Measurements from ENCODE around the gene TOM1L1.

Gene TOM1L1

DNA sequence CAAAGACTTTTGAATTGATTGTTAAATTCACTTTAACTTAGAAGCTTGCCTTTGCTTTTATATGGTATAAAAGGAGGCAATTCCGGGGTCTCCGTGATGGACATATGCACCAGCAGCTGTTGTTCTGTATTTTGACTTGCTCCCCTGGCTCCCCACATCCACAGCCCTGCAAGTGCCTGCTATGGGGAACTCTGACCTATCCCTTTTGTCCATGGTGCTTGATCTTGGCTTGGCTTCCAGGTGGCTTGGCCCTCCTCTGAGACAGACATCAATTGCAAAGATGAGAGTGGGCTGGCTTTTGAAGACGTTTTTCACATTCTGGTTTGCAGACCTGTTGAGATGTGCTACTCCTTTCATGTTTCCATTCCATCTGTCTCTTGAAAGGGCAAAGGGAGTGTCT lies 26.9 kb downstream of the TOM1L1 start:
- no peak for DNase-seq (ENCODE audit: extremely low read depth, low read depth)
- TF ChIP-seq, protein P1, sequence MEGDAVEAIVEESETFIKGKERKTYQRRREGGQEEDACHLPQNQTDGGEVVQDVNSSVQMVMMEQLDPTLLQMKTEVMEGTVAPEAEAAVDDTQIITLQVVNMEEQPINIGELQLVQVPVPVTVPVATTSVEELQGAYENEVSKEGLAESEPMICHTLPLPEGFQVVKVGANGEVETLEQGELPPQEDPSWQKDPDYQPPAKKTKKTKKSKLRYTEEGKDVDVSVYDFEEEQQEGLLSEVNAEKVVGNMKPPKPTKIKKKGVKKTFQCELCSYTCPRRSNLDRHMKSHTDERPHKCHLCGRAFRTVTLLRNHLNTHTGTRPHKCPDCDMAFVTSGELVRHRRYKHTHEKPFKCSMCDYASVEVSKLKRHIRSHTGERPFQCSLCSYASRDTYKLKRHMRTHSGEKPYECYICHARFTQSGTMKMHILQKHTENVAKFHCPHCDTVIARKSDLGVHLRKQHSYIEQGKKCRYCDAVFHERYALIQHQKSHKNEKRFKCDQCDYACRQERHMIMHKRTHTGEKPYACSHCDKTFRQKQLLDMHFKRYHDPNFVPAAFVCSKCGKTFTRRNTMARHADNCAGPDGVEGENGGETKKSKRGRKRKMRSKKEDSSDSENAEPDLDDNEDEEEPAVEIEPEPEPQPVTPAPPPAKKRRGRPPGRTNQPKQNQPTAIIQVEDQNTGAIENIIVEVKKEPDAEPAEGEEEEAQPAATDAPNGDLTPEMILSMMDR (IDR thresholded peaks at IDR 0.05; ENCODE audit: low read depth, low read length), result no peak

DNA sequence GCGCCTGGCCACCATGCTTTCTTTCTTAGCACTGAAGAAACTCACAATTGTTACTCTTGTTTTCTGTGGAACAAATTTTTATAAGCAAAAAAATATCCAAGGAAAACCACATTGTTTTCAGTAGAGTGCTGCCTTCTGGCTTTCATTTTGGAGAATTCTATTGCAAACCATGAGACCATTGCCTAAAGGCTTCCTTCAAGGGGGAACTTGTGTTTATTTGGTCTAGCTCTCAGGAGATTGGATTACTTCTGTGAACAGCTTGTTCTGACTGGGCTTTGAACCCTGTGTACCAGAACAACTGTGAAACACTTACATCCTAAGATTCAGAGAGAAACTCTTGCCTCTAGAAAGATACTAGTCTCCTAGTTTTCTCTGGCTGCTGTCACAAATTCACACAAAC lies 32.1 kb downstream of the TOM1L1 start:
- DNase-seq (ENCODE audit: extremely low read depth, low read depth), result peak; percentile 32
- TF ChIP-seq, protein P1 (IDR thresholded peaks at IDR 0.05; ENCODE audit: low read depth, low read length), result no peak

DNA sequence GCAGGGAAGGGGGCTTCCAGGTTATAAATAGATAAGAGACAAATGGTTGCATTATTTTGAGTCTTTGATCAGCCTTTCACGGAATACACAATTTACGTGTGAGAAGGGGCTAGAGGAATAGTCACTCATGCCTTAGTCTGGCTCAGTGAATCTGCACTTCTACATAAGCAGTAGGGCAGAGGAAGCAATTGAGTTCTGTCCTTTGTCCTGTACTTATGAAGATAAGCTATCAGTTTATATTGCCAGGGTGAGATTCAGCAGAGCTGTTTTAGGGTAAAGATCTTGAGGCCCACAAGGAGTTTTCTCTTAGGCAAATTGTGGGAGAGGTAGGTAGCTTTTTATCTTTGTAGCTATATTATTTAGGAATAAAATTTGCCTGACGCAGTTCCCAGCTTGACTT lies 33.3 kb downstream of the TOM1L1 start:
- no peak for DNase-seq (ENCODE audit: extremely low read depth, low read depth)
- TF ChIP-seq, protein P1 (IDR thresholded peaks at IDR 0.05; ENCODE audit: low read depth, low read length), result no peak

DNA sequence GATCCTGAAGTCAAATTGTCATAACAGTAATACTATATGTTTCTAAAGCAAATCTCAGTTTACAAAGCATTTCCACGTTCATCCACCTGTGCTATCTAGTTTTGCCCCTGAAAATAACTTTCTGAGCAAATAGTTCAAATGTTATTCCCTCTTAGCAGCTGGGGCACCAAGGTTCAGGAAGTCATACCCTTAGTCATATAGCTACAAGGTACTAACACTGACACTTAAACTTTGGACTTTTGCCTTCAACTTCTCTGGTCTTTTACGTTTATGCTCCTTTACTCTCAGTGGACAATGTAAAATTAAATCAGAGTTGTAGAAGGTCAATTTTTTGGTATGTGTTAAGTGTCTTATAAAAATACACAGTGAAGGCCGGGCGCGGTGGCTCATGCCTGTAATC lies 34.8 kb downstream of the TOM1L1 start:
- no peak for DNase-seq (ENCODE audit: extremely low read depth, low read depth)
- TF ChIP-seq, protein P1 (IDR thresholded peaks at IDR 0.05; ENCODE audit: low read depth, low read length), result no peak

DNA sequence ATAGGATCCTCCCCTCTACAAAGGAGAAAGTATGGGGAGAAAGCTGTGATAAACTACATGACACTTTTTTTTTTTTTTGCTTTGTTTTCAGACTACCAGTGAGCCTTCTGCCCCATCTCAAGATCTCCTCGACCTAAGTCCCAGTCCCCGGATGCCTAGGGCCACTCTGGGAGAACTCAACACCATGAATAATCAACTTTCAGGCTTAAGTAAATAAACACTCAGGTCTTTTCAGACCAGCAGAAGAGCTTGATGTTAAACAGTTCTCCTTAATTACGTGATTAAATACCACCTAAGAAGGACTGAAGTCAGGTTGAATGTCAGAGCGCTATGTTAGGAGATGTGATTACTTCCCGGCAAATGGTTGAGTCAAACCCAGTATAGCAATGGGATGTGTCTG lies 36.4 kb downstream of the TOM1L1 start:
- DNase-seq (ENCODE audit: extremely low read depth, low read depth), result no peak
- TF ChIP-seq, protein P1 (IDR thresholded peaks at IDR 0.05; ENCODE audit: low read depth, low read length), result no peak

DNA sequence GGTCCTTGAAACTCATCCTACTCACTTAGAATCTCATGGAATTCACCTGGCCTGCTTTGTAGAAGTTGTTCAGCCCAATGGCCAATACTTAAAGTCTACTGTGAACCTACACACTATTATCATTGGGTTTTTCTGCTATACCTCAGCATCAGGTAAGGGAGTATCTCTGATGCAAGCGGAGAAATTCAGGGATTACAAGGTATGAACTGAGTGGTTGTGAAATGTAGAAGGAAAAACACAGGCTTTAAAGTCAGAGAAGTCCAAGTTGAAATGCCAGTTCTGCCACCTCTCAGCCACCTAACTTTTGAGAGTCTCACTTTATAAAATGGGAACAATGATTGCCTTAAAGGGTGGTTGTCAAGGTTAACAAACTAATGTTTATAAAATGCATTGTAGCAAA lies 36.8 kb downstream of the TOM1L1 start:
- no peak for DNase-seq (ENCODE audit: extremely low read depth, low read depth)
- TF ChIP-seq, protein P1 (IDR thresholded peaks at IDR 0.05; ENCODE audit: low read depth, low read length), result no peak

DNA sequence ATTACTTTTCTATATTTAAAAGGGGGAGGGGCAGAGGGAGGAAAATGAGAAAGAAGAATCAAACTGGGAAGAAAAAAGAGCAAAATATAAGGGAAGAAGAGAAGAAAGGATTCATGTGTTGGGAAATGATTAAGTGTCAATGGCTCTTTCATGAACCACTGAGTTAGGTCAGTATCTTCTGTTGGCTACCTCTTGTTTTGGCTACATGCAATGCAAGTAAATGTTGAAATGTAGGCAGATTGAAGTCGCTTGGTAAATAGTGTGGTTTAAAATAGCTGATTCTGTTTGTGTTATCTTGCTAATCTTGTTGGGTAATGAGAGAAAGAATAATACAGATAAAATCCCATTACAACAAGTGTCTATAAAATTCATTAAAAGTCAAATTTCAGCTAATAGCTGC lies 40.6 kb downstream of the TOM1L1 start:
- TF ChIP-seq, protein P1 (IDR thresholded peaks at IDR 0.05; ENCODE audit: low read depth, low read length), result no peak
- no peak for DNase-seq (ENCODE audit: extremely low read depth, low read depth)
